Anterior cingulate cortex (tissue), 58 donors: ENCODE measurements around the gene NDUFB11.

Experiments used
- DNase-seq, 58 donors: peaks; one replicate each; lab custom pipeline; 2025; lab: John Stamatoyannopoulos, UW

NDUFB11 gene

GRCh38 chrX:47175588-47175980, 31.1 kb upstream of the NDUFB11 start:
- no peak for DNase-seq

- no peak for DNase-seq
Observed at GRCh38 chrX:47174846-47175587, 30.5 kb upstream of the NDUFB11 start.

GRCh38 chrX:47174376-47174775, 29.9 kb upstream of the NDUFB11 start:
- DNase-seq = no peak

GRCh38 chrX:47172971-47173792, 28.7 kb upstream of the NDUFB11 start:
- no peak for DNase-seq

GRCh38 chrX:47172549-47172948, 28.0 kb upstream of the NDUFB11 start:
- DNase-seq = no peak

GRCh38 chrX:47171996-47172395, 27.5 kb upstream of the NDUFB11 start:
- DNase-seq = no peak

GRCh38 chrX:47170861-47171692, 26.6 kb upstream of the NDUFB11 start:
- no peak for DNase-seq

- peak in 1 of 58 donors; percentile 8 for DNase-seq
Observed at GRCh38 chrX:47169726-47170515, 25.4 kb upstream of the NDUFB11 start.

- no peak for DNase-seq
Observed at GRCh38 chrX:47169273-47169672, 24.8 kb upstream of the NDUFB11 start.

GRCh38 chrX:47168495-47169073, 24.1 kb upstream of the NDUFB11 start:
- no peak for DNase-seq

GRCh38 chrX:47166126-47166525, 21.6 kb upstream of the NDUFB11 start:
- no peak for DNase-seq

- no peak for DNase-seq
Observed at GRCh38 chrX:47164420-47164819, 19.9 kb upstream of the NDUFB11 start.

- DNase-seq = no peak
Observed at GRCh38 chrX:47162927-47163583, 18.6 kb upstream of the NDUFB11 start.

- DNase-seq = no peak
Observed at GRCh38 chrX:47160781-47161180, 16.3 kb upstream of the NDUFB11 start.

GRCh38 chrX:47158781-47159180, 14.3 kb upstream of the NDUFB11 start:
- no peak for DNase-seq

GRCh38 chrX:47158131-47158530, 13.6 kb upstream of the NDUFB11 start:
- no peak for DNase-seq

- no peak for DNase-seq
Observed at GRCh38 chrX:47156611-47157520, 12.4 kb upstream of the NDUFB11 start.

GRCh38 chrX:47151435-47151834, 6.9 kb upstream of the NDUFB11 start:
- DNase-seq = no peak
